ENCODE results near the gene CNOT11.

GRCh38 chr2:101311696-101312017 lies 59.0 kb downstream of the CNOT11 start:
- TF ChIP-seq CTCF (IDR thresholded peaks at IDR 0.05) (no peak), POLR2A (IDR thresholded peaks at IDR 0.05) (no peak)
